Middle frontal gyrus (tissue), 1 donor: ENCODE measurements around the gene ITGA7.

Experiments used
- DNase-seq: peaks from one replicate; pipeline ENCODE4 v3.0.0-alpha.2; 2015; ENCODE audit warnings: low spot score; ENCODE audit errors: extremely low spot score

ITGA7 gene

DNA sequence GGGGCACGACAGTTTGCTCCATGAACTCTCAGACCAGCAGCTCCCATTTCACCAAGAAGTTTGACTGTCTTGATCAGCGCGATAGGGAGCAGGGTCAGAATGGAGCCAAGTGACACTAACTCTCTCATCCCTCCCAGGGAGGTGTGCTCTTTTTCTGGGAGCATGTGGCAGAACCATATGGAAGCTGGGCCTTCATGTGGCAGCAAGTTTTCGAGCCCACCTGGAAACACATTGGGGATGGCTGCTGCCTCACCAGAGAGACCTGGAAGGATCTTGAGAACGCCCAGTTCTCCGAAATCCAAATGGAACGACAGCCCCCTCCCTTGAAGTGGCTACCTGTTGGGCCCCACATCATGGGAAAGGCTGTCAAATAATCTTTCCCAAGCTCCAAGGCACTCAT is 24.0 kb downstream of the ITGA7 start:
- DNase-seq, result no peak

DNA sequence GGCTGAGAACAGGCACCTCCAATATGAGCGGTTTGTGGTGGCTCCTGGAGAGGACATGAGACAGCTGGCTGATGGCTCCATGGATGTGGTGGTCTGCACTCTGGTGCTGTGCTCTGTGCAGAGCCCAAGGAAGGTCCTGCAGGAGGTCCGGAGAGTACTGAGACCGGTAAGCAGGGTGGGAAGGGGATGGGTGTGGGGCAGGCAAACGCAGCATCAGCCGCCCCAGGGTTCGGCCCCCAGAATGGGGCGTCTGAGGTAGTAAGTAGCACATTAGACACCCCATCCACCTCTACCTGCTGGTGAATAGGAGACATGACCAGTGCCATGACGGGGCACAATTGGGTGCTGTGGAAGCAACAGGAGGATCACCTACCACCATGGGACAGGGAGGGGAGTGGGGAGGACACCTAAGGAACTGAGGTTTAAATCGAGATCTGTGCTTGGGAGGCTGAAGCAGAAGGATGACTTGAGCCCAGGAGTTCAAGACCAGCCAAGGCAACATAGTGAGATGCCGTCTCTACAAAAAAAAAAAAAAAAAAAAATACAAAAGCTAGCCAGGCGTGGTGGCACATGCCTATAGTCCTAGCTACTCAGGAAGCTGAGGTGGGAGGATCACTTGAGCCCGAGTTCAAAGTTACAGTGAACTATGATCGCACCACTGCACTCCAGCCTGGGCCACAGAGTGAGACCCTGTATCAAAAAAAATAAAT is 25.5 kb downstream of the ITGA7 start:
- no peak for DNase-seq

DNA sequence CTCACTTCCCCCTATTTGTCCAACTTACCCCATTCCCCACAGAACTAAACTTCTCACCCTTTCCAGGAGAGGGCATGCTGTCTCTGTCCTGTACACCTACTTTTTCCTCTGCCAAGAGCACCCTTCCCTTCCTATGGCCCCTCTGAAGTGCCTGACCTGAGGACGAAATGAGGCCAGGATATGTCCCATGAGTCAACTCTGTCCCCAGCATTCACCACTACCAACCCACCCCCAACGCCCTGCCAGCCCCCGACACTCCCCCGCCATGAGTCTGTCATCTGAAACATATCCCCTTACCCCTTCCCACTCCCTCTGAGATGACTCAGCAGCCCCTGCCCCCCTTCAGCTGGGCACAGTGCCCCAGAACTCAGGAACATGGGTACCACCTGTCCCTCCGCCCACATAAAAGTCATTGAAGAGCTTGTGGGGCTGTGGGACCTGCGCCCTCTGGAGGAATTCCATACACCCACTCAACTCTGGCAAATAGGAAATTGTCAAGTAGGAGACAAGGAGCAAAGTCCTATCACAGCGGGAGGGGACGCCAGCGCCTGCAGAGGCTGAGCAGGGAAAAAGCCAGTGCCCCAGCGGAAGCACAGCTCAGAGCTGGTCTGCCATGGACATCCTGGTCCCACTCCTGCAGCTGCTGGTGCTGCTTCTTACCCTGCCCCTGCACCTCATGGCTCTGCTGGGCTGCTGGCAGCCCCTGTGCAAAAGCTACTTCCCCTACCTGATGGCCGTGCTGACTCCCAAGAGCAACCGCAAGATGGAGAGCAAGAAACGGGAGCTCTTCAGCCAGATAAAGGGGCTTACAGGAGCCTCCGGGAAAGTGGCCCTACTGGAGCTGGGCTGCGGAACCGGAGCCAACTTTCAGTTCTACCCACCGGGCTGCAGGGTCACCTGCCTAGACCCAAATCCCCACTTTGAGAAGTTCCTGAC is 26.3 kb downstream of the ITGA7 start:
- DNase-seq, result no peak

DNA sequence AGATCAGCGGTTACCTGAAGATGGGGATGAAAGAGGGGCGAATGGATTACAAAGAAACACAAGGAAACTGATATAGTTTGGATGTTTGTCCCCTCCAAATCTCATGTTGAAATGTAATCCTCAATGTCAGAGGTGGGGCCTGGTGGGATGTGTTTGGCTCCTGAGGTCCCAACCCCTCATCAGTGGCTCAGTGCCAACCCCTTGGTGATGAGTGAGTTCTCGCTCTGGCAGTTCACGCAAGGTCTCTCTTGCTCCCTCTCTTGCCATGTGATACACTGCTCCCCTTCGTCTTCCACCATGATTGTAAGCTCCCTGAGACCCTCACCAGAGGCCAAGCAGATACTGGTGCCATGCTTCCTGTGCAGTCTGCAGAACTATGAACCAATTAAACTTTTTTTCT is 28.0 kb downstream of the ITGA7 start:
- no peak for DNase-seq

DNA sequence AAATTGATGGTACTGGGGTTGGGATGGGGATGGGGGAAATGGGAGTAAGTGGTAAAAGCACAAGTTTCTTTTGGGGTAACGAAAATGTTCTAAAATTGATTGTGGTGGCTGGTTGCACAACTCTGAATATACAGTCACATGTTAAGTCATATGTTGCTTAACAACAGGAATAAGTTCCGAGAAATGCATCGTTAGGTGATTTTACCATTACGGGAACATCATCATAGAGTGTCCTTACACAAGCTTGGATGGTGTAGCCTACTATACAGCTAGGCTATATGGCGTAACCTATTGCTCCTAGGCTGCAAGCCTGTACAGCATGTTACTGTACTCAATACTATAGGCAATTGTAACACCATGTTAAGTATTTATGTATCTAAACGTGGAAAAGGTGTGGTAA is 31.0 kb downstream of the ITGA7 start:
- DNase-seq, result no peak

DNA sequence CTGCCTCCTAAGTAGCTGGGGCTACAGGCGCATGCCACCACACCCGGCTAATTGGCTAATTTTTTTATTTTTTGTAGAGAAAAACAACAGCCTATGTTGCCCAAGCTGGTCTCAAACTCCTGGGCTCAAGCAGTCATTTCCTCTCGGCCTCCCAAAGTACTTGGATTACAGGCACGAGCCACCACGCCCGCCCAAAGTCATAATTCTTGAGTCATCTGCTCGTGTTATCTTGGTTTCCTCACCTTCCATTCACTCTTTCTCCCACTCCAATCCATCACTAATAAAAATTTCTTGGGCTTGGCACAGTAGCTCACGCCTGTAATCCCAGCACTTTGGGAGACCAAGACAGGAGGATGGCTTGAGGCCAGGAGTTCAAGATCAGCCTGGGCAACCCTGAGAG is 32.0 kb downstream of the ITGA7 start:
- DNase-seq, result no peak

DNA sequence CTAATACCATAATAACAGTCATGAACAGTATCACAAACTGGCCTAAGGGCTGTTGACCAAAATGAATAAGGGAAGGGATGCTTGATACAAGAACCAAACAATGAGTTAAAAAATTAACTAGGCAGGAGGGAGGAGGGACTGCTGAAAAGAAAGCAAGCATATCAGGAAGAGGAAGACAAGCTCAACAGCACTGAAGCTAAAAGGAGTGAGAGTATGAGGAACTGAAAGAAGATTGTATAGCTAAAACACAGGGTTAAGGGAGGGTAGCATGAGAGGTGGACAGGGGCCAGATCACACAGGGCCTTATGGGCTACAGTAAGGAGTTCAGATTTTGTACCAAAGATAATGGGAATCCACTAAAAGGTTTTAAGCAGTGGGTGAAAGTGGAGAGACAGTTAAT is 34.1 kb downstream of the ITGA7 start:
- DNase-seq, result no peak

DNA sequence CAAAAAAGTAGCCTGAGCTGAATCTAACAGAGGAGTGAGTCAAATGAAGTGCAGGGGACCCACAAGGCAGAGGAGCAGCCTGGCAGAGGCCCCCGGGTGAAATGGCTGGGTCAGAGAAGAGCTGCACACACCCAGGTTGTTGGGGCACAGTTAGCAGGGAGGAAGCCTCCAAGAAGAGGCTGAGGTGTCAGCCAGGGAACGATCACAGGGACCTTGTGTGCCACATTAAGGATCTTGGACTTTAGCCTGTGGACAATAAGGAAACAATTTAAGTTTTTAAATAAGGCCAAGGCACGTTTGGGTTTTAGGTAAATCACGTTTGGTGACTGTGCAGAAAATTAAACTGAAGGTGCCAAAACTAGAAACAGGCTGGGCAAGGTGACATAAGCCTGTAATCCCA is 36.0 kb downstream of the ITGA7 start:
- no peak for DNase-seq

DNA sequence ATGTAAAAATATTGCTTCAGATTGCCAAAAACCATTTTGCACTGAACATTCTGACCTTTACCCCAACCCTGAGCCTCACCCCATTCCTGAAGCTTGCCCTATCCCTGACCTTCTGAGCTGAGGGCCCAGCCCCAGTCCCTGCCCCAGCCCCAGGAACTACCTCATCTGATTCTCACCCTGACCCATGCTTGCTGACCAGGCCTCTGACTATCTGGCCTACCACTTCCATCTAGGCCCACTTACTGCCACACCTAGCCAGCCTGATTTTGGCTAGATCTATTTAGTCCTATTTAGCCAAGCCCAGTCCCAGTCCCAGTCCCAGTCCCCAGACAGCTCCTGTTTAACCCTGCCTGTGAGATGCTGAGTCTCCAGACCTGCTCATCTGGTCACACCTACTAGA is 37.4 kb downstream of the ITGA7 start:
- DNase-seq, result no peak

DNA sequence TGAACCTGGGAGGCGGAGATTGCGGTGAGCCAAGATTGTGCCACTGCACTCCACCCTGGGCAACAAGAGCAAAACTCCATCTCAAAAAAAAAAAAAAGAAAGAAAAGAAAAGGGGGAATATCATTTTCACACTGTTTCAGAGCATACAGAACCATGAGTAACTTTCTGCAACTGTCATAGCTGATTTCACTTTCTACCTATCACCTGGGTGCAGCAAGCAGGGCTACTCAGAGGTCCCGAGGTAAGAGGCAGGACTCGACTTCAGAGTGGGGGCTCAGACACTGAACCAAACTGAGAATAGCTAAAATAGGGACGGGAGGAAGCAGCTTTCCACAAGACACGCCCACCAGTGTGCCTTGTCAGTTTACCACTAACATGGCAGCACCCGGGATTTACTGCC is 41.2 kb downstream of the ITGA7 start:
- no peak for DNase-seq

DNA sequence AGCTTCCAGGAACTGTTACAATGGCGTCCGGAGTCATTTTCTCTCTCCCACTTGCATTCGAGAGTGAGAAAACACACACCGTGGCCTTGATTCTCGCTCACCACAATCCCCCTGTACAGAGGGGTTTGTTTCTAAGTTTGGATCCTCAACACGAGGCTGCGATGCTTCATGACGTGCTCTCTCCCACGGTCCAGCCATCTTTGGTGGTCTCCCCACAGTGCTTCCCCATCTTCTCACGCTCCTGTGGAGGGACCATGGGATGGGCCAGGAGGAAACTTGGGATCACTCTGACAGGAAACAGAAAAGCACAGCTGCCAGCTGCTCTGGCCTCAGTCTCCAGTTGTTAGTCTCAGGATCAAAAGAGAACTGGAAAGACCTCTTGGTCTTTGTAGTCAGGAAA is 42.9 kb downstream of the ITGA7 start:
- DNase-seq, result no peak

DNA sequence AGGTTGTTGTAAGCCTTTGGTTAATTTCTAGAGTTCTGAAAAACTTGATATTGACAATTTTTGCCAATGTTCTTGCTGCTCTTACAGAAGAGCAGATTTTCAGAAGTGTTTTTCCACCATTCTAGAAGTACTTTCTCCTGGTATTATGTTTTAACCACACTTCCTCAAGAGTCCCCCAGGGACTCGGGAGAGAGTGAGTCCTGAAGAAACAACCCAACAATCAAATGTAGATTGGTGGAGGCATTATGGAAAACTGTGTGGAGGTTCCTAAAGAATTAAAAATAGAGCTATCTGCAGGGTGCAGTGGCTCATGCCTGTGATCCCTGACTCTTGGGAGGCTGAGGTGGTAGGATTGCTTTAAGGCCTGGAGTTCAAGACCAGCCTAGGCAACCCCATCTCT is 44.3 kb downstream of the ITGA7 start:
- no peak for DNase-seq

DNA sequence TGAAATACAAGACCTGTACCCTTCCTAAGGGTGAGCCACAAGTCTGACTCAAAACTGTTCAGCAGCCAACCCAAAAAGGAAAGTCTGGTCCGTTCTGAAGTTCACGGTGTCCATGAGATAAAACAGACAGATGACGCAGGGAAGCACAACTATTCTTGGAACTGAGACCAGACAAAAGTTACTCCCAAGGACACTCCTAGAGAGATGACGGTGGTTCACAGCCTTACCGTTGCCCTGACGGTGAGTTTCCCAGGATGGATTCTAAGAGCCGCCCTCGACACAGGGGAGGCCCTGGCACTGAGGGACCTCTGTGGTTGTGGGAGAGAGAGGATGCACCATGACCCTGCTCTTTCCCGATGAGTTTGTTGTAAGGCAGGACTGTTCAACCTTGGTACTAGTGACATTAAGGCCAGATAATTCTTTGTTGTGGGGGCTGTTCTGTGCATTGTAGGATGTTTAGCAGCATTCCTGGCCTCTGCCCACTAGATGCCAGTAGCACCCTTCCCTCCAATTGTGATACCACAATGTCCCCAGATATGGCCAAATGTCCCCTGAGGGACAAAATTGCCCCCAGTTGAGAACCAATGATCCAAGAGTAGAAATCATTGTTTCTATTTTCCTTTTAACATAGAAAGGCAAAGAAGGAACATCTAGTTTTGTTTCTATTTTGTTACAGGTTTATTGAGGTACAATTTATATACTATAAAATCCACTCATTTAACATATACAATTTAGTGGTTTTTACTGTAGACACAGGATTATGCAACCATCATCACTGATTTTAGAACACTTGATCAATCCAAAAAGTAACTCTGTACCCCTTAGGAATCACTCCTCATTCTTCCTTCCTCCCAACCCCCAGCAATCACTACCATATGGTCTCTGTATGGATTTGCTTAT is 48.0 kb downstream of the ITGA7 start:
- DNase-seq, result no peak

DNA sequence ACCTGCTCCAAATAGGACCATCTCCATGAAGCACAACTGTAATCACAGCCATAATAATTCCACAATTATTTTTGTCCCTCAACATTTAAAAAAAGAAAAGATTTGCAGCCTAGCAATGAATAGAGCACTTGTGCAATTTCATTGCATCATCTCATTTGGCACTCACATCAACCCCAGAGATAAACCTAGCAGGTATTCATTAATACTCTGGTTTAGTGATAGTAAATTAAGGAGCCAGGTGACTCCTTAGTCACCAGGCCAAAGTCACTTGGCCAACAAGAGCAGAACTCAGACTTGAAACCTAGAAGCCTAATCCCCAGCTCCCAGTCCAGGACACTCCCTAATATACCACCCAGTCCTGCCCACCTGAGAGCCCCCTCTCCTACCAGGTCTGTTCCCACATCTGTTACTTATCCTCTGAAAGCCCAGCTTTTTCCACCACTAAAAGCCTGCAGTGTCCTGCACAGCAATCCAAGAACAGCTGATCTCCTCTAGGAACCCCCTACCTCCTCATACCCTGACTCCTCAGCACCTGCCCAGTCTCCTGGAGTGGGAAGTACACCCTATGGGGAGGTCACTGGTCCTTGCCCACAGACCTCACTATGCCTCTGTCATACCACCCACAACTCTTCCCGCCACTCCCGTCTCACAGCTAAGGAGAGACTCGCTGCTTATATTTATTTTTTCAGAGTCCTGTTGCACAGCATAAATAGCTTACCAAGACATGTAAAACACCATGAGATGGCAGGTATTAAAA is 48.9 kb downstream of the ITGA7 start:
- DNase-seq, result no peak

DNA sequence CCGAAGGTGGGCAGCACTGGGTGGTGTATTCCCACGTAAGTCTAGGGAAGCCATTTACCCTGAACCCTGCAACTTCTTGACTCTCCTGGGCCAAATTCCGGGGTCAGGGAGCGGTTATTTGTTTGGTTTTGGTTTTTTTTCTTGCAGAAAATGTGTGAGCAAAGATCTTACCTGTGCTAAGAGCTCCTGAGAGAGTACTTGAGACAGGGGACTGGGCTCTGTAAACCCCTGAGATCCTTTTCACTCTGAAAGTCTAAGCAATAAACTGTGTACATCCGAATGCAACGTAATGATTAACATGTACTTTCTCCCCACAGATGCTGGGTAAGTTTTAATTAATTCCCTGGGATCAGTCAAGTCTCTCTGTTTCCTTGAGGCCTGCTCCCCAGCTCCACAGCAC is 49.5 kb downstream of the ITGA7 start:
- DNase-seq, result no peak

DNA sequence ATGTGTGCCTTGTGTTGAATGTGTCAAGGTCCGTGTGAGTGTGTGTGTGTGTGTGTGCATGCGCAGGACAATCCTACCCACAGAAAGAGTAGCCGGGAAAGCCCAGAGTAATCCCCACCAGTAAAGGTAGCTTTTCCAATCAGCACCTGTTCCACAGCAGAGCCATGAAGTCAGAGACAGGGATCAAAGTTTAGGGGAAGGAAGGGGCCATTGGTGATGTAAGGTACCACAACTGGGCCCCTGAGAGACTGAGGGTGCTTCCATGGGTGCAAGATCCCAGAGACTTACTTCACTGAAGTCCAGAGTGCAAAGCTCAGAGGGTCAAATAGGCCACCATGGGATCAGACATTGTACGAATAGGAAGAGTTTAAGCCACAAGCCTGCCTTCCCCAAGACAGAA is 50.5 kb downstream of the ITGA7 start:
- no peak for DNase-seq

DNA sequence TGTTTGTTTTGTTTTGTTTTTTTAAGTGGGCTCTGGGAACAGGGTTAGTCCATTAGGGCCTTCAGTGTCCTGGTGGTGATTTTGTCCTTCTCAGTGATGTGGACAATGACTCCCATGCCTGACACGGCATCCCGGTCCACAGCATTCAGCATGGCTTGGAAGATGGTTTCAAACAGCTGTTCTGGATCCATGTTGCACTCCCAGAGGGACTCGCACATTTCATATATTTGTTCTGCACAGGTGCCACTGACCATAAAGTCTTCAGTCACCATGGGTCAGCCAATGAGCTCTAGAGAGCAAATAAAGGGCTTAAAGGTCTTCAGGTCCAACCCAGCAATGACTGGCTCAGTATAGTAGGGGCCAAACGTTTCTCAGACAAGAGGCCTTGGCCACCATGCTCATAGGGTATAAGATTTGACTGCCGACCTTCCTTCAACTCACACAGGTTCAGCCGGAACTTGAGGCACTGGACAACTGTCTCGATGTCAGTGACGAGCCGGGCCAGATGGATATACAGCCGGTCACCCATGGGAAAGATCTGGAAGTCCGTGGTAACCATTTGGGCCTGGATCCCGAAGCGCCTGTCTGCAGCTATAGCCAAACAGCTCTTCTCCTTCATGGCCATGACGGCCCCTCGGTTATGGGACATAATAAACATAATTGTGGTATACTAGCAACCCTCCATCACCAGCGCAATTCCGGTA is 53.0 kb downstream of the ITGA7 start:
- DNase-seq, result no peak

DNA sequence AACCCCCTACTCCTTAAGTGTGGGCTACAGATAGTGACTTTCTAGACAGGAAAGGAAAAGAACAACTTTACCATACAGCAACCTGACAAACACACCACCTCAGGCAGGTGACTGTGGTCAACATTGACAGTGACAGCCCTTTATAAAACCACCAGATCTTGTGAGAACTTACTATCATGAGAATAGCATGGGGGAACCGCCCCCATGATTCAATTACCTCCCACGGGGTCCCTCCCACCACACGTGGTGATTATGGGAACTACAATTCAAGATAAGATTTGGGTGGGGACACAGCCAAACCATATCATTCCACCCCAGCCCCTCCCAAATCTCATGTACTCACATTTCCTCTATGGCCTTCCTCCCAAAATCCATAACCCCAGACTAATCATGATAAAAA is 54.7 kb downstream of the ITGA7 start:
- DNase-seq, result no peak

DNA sequence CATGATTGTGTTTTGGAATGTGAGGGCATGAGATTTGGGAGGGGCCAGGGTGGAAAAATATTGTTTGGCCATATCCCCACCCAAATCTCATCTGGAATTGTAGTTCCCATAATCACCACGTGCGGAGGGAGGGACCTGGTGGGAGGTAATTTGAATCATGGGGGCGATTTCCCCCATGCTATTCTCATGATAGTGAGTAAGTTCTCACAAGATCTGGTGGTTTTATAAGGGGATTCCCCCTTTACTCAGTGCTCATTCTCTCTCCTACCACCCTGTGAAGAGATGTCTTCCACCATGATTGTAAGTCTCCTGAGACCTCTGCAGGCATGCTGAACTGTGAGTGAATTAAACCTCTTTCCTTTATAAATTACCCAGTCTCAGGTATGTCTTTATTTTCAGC is 55.4 kb downstream of the ITGA7 start:
- no peak for DNase-seq

DNA sequence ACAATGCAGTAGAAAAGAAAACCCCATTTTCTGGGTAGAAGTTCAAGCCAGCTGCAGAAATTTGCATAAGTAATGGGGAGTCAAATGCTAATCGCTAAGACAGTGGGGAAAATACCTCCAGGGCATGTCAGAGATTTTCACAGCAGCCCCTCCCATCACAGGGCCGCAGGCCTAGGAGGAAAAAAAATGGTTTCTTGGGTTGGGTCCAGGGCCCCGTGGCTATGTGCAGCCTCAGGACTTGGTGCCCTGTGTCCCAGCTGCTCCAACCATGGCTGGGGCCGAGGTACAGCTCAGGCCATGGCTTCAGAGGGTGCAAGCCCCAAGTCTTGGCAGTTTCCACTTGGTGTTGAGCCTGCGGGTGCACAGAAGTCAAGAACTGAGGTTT is 56.4 kb downstream of the ITGA7 start:
- no peak for DNase-seq
